Measurements from ENCODE around the gene KRTAP10-12. TPM values are rescaled to one million over a fixed set of nuclear protein-coding genes. Genes with fewer than 3 reads are reported as not detected.

Gene KRTAP10-12
- total RNA-seq, 1 experiment from 2014 or later, result not detected

DNA sequence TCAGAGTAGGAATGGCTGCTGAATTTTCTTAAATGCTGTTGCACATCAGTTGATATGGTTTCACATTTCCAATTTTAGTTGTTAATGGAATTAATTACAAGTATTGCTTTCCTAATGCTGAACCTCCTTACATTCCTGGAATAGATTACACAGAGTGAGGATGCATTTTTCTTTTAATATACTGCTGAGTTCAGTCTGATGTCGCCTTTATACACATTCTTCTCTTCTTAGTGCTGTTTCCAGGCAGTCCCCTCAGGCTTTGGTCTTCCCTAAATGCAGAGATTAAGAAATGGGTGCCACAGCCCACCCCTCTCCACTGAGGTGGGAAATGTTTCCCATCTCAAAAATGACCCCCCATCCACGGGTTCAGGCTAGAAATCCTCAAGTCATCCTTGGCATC lies 21.1 kb downstream of the KRTAP10-12 start:
- TF ChIP-seq ZFX (IDR thresholded peaks at IDR 0.05) (no peak), JUND (IDR thresholded peaks at IDR 0.05) (no peak), POLR2AphosphoS5 (IDR thresholded peaks at IDR 0.05; ENCODE audit: low read depth, low read length) (no peak), SIN3A (IDR thresholded peaks at IDR 0.05; ENCODE audit: low read depth) (no peak), SP1 (IDR thresholded peaks at IDR 0.05; ENCODE audit: low read depth) (no peak), ATF3 (IDR thresholded peaks at IDR 0.05) (no peak), EZH2phosphoT487 (IDR thresholded peaks at IDR 0.05; ENCODE audit: borderline replicate concordance) (no peak), FOSL1 (IDR thresholded peaks at IDR 0.05; ENCODE audit: low read depth) (no peak), MAX (IDR thresholded peaks at IDR 0.05) (no peak)
- BruUV-seq (replicated peaks), result no TSS peak
- intact Hi-C loops (cut with micrococcal nuclease), result no loop called here
- H4K20me1 ChIP-seq (ENCODE audit: insufficient read depth), result no peaks in the 10 kb centered on the region
- H3K79me2 ChIP-seq (ENCODE audit: insufficient read depth, low read length), result no peaks in the 10 kb centered on the region
- RAD21 ChIA-PET (ENCODE audit: low non-redundant PET in 1 of 2, low total read pairs in 2 of 2, uncharacterized antibody in 2 of 2, unreplicated experiment in 2 of 2), result no interaction called here
- H3K4me1 ChIP-seq (ENCODE audit: control insufficient read depth in 1 of 2, insufficient read depth in 2 of 2, low read length in 2 of 2), result no peaks in the 10 kb centered on the region
- DNase-seq (ENCODE audit: low read depth, low spot score) (no peak), ATAC-seq (no peak)
- H3K9me2 ChIP-seq (ENCODE audit: insufficient read depth), result no peaks in the 10 kb centered on the region
- CTCF ChIA-PET, result no interaction called here
- no peak overlapping the region for H3K27ac ChIP-seq (ENCODE audit: low read depth, low read length)
- H2AFZ ChIP-seq (ENCODE audit: low read depth, low read length, poor library complexity, severe bottlenecking), result no peak overlapping the region
- no peaks in the 10 kb centered on the region for H3K36me3 ChIP-seq (ENCODE audit: control insufficient read depth in 1 of 2, insufficient read depth in 2 of 2, low read length in 2 of 2)
- H3K4me2 ChIP-seq (ENCODE audit: low read length), result no peak overlapping the region
- H3K27me3 ChIP-seq (ENCODE audit: insufficient read depth, low read length), result peaks cover 16% of the 10 kb centered on the region; the same call in 1 of the 2 replicates
- POLR2A ChIA-PET, result no interaction called here
- no peak overlapping the region for H3K4me3 ChIP-seq (replicated peaks in 1 of 2; ENCODE audit: low read depth in 1 of 2, low read length in 2 of 2)
- H3K9me3 ChIP-seq (ENCODE audit: control insufficient read depth in 1 of 2, insufficient read depth in 1 of 2, low read depth in 1 of 2, low read length in 2 of 2), result no peaks in the 10 kb centered on the region
- no peak overlapping the region for H3K9ac ChIP-seq (ENCODE audit: low read length)

DNA sequence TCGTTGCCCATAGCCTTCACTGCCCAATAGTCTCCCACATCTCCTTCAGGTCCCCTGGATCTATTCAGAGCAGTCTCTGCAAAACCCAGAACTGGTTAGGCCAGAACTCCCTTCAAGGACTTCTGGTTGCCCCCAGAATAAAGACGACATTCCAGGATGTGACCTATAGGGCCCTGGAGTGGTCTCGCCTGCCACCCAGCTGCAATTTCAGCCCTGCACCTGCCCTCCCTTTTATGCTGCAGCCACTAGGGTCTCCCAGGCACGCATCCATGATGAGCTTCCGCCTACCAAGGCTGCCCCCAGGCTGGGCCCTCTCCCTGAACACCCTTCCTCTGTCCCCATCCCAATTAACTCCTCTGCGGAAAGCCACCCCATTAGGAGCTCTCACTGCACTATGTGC lies 21.6 kb downstream of the KRTAP10-12 start:
- H2AFZ ChIP-seq (ENCODE audit: low read depth, low read length, poor library complexity, severe bottlenecking), result no peak overlapping the region
- no peak for TF ChIP-seq EGR1 (IDR thresholded peaks at IDR 0.05; ENCODE audit: low read depth)
- no peak for TF ChIP-seq YY1 (IDR thresholded peaks at IDR 0.05; ENCODE audit: extremely low read depth, insufficient replicate concordance, low read depth, low read length)
- no peak for TF ChIP-seq CEBPB (IDR thresholded peaks at IDR 0.05; ENCODE audit: low read depth)
- no peaks in the 10 kb centered on the region for H4K20me1 ChIP-seq (ENCODE audit: insufficient read depth)
- RAD21 ChIA-PET (ENCODE audit: low non-redundant PET in 1 of 2, low total read pairs in 2 of 2, uncharacterized antibody in 2 of 2, unreplicated experiment in 2 of 2), result no interaction called here
- peaks cover 11% of the 10 kb centered on the region; the same call in 1 of the 2 replicates for H3K27me3 ChIP-seq (ENCODE audit: insufficient read depth, low read length)
- H3K9me3 ChIP-seq (ENCODE audit: control insufficient read depth in 1 of 2, insufficient read depth in 1 of 2, low read depth in 1 of 2, low read length in 2 of 2), result no peaks in the 10 kb centered on the region
- no peaks in the 10 kb centered on the region for H3K4me1 ChIP-seq (ENCODE audit: control insufficient read depth in 1 of 2, insufficient read depth in 2 of 2, low read length in 2 of 2)
- POLR2A ChIA-PET, result no interaction called here
- BruUV-seq (replicated peaks), result no TSS peak
- DNase-seq (ENCODE audit: low read depth, low spot score) (no peak), ATAC-seq (no peak)
- H3K36me3 ChIP-seq (ENCODE audit: control insufficient read depth in 1 of 2, insufficient read depth in 2 of 2, low read length in 2 of 2), result no peaks in the 10 kb centered on the region
- CTCF ChIA-PET, result no interaction called here
- no peak overlapping the region for H3K4me3 ChIP-seq (replicated peaks in 1 of 2; ENCODE audit: low read depth in 1 of 2, low read length in 2 of 2)
- H3K79me2 ChIP-seq (ENCODE audit: insufficient read depth, low read length), result no peaks in the 10 kb centered on the region
- H3K9ac ChIP-seq (ENCODE audit: low read length), result no peak overlapping the region
- no peak overlapping the region for H3K4me2 ChIP-seq (ENCODE audit: low read length)
- no peaks in the 10 kb centered on the region for H3K9me2 ChIP-seq (ENCODE audit: insufficient read depth)
- no peak overlapping the region for H3K27ac ChIP-seq (ENCODE audit: low read depth, low read length)
- intact Hi-C loops (cut with micrococcal nuclease), result no loop called here
